NCI-H1417 (cell line): ENCODE measurements around the gene TBCEL.

ENCODE experiments used
- DNase-seq, 3 experiments: peaks; one replicate each; lab custom pipeline; 2025; lab: John Stamatoyannopoulos, UW

Gene TBCEL

DNA sequence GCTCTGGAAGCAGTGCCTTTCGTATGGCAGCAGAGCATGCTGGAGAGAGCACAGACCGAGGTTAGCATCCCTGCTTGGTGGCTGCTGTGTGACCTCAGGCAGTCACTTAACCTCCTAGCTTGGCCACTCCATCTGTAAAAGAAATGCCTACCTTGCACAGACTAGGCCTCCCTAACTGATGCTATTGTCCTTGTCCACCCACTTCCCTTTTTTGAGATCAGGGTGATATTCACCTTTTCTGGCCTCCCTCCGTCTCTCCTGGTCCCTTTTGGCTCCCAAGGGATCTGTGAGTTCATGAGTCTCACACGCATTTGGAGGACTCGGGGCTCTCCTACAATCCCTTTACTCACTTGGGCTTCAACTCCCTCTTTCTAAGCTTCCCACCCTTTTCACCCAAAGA lies 114.4 kb downstream of the TBCEL start:
- DNase-seq, result no peak

DNA sequence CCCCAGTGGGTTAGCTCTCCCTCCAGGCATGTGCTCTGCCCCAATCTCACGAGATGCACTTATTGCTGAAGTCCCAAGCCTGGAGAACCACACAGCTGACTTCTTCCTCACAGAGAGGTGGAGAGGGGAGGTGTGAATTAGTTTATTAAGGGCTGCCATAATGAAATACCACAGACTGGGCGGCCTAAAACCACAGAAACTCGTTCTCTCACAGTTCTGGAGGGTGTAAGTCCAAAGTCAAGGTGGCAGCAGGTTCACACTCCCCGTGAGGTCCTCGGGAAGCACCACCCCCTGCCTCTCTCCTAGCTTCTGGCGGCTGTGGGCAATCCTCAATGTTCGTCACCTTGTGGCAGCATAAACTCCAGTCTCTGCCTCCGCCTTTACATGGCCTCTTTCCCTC lies 116.5 kb downstream of the TBCEL start:
- no peak for DNase-seq
